NT2/D1 (cell line): Measurements from ENCODE around the gene DLG4.
"Not testable (repeated sequence)": the region's sequence is repeated elsewhere in the genome, so short reads cannot be mapped to it uniquely, and the experiment has no call there.

Experiments
- DNase-seq: peaks from one replicate; pipeline ENCODE4 v3.0.0-alpha.2; 2011; ENCODE audit warnings: low read depth, low spot score
- H3K27me3 ChIP-seq: 2 replicates; pipeline ENCODE4 v1.6.0; 2011; ENCODE audit warnings: mild to moderate bottlenecking; ENCODE audit not compliant: insufficient read length, insufficient read depth
- H3K36me3 ChIP-seq: 2 replicates; pipeline ENCODE4 v1.6.1; 2011; ENCODE audit warnings: mild to moderate bottlenecking, low read length, mixed read lengths; ENCODE audit not compliant: insufficient read depth, insufficient read length
- H3K4me1 ChIP-seq: 2 replicates; pipeline ENCODE4 v1.5.1; 2011; ENCODE audit not compliant: insufficient read depth, insufficient read length
- H3K4me3 ChIP-seq: 2 replicates; pipeline ENCODE4 v1.5.1; 2011; ENCODE audit warnings: low read depth; ENCODE audit not compliant: insufficient read length
- H3K9ac ChIP-seq: 2 replicates; pipeline ENCODE4 v1.6.0; 2011; ENCODE audit warnings: low read depth; ENCODE audit not compliant: insufficient read length
- H3K9me3 ChIP-seq: 2 replicates; pipeline ENCODE4 v1.5.1; 2011; ENCODE audit warnings: mild to moderate bottlenecking, low read length; ENCODE audit not compliant: insufficient read depth
- SUZ12 ChIP-seq: IDR thresholded peaks from 2 replicates; pipeline ENCODE4 v1.6.1; 2011; ENCODE audit not compliant: insufficient read length, insufficient read depth; ENCODE audit errors: extremely low read depth
- YY1 ChIP-seq: IDR thresholded peaks from 2 replicates; pipeline ENCODE4 v1.6.1; 2011; ENCODE audit not compliant: insufficient read length, insufficient read depth
- ZNF274 ChIP-seq: IDR thresholded peaks from 2 replicates; pipeline ENCODE4 v1.6.1; 2011; ENCODE audit warnings: mild to moderate bottlenecking, low read depth, low read length

Gene DLG4

GRCh38 chr17:7191571-7192270 is 27.9 kb downstream of the DLG4 start:
- H3K36me3 ChIP-seq = peaks cover 46% of the 10 kb centered on the region
- TF ChIP-seq ZNF274 = no peak
- TF ChIP-seq YY1 = no peak
- TF ChIP-seq SUZ12 = no peak

GRCh38 chr17:7191069-7191468 is 28.6 kb downstream of the DLG4 start:
- Histone ChIP-seq H3K27me3 (no peaks in the 10 kb centered on the region), H3K36me3 (peaks cover 41% of the 10 kb centered on the region), H3K4me3 (no peak overlapping the region), H3K4me1 (peaks cover 6% of the 10 kb centered on the region), H3K9ac (no peak overlapping the region), H3K9me3 (no peaks in the 10 kb centered on the region)
- no peak for DNase-seq
- TF ChIP-seq YY1 (no peak), ZNF274 (no peak), SUZ12 (no peak)

More at GRCh38 chr17:7191571-7192270, 27.9 kb downstream of the DLG4 start:
- DNase-seq = peak; percentile 47
- H3K27me3 ChIP-seq = no peaks in the 10 kb centered on the region
- no peaks in the 10 kb centered on the region for H3K9me3 ChIP-seq
- H3K9ac ChIP-seq = no peak overlapping the region
- H3K4me3 ChIP-seq = no peak overlapping the region
- H3K4me1 ChIP-seq = peaks cover 6% of the 10 kb centered on the region

GRCh38 chr17:7190276-7190917 is 29.2 kb downstream of the DLG4 start:
- H3K4me1 ChIP-seq = peaks cover 6% of the 10 kb centered on the region
- H3K36me3 ChIP-seq = peaks cover 34% of the 10 kb centered on the region
- H3K27me3 ChIP-seq = no peaks in the 10 kb centered on the region
- peak overlapping the region; percentile 21 for H3K9ac ChIP-seq
- no peak for DNase-seq
- no peaks in the 10 kb centered on the region for H3K9me3 ChIP-seq
- H3K4me3 ChIP-seq = no peak overlapping the region
- TF ChIP-seq SUZ12 = no peak
- no peak for TF ChIP-seq ZNF274
- no peak for TF ChIP-seq YY1

DNA sequence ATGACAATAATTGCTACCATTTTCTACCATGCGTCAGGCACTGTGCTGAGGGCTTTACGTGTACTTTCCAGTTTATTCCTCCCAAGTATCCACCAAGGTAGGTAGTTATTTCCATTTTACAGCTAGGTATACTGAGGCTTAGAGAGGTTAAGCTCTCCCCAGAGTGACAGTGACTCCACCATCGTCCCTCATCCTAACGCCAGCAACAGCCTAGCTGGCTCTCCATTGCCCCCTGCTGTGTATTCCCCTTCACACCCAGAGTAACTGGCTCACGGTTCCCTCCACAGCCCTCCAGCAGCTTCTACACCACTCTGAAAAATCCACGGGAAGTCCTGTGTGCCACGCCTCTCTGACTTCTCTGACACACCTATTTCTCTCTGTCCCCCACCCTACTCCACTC is 33.4 kb downstream of the DLG4 start:
- H3K4me3 ChIP-seq = no peak overlapping the region

DNA sequence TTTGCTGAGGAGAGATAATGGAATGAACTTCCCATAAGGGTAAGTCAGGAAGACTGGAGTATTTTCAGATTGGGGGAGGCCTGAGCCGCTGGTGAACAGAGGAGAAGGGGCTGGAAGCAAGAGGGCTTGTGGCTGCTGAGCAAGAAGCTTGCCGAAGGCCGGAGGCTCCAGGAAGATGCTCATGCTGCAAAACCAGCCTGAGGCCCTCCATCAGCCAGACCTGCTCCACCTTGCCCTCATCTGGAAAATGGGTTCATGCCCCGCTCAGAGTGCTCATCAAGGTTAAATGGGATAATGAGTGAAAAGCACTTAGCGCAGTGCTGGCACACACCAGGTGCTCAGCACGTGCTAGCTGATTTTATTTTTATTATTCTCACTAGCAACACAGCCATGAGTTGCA is 35.0 kb downstream of the DLG4 start:
- Histone ChIP-seq H3K4me3 (no peak overlapping the region), H3K27me3 (no peaks in the 10 kb centered on the region), H3K9ac (no peak overlapping the region), H3K4me1 (no peaks in the 10 kb centered on the region), H3K9me3 (no peaks in the 10 kb centered on the region), H3K36me3 (peaks cover 3% of the 10 kb centered on the region)
- DNase-seq = no peak
- TF ChIP-seq ZNF274 (no peak), SUZ12 (no peak), YY1 (no peak)

More for the DNA sequence above, 33.4 kb downstream of the DLG4 start:
- Histone ChIP-seq H3K36me3 (peaks cover 12% of the 10 kb centered on the region), H3K4me1 (peaks cover 4% of the 10 kb centered on the region), H3K27me3 (no peaks in the 10 kb centered on the region), H3K9ac (no peak overlapping the region), H3K9me3 (no peaks in the 10 kb centered on the region)
- TF ChIP-seq SUZ12 = no peak
- TF ChIP-seq ZNF274 = no peak
- no peak for TF ChIP-seq YY1
- no peak for DNase-seq

DNA sequence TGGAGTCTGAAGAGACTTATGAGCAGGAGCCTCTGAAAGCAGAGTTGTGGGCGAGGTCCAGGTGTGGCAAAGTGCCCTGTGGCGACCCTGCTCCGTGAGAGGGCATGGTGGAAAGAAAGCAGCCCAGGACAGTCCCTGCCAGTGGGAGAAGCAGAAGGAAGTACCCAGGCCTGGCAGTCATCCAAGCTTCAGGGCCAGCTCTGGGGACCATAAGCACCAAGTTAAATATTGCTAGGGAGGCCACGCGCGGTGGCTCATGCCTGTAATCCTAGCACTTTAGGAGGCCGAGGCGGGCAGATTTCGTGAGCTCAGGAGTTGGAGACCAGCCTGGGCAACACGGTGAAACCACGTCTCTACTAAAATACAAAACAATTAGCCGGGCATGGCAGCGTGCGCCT is 35.5 kb downstream of the DLG4 start:
- no peak for DNase-seq

GRCh38 chr17:7183433-7184090 is 36.1 kb downstream of the DLG4 start:
- TF ChIP-seq ZNF274 (no peak), YY1 (no peak), SUZ12 (no peak)
- no peak overlapping the region for H3K4me3 ChIP-seq
- H3K9me3 ChIP-seq = no peaks in the 10 kb centered on the region
- H3K4me1 ChIP-seq = no peaks in the 10 kb centered on the region
- H3K9ac ChIP-seq = no peak overlapping the region
- no peak for DNase-seq
- peaks cover 3% of the 10 kb centered on the region for H3K36me3 ChIP-seq
- no peaks in the 10 kb centered on the region for H3K27me3 ChIP-seq

More for the DNA sequence above, 35.5 kb downstream of the DLG4 start:
- no peak for TF ChIP-seq YY1
- TF ChIP-seq ZNF274 = no peak
- TF ChIP-seq SUZ12 = no peak
- Histone ChIP-seq H3K36me3 (peaks cover 3% of the 10 kb centered on the region), H3K9me3 (no peaks in the 10 kb centered on the region), H3K9ac (no peak overlapping the region), H3K27me3 (no peaks in the 10 kb centered on the region), H3K4me3 (no peak overlapping the region), H3K4me1 (no peaks in the 10 kb centered on the region)

DNA sequence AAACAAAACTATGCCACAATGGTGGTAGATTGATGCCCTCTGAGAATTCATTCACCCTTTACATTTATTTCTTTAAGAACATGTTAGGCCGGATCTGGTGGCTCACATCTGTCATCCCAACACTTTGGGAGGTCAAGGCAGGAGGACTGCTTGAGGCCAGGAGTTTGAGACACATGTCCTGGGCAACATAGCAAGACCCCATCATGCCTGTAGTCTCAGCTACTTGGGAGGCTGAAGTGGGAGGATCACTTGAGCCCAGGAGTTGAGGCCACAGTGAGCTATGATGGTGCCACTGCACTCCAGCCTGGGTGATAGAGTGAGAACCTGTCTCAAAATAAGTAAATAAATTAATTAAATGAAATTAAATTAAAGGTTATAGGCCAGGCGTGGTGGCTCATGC is 37.5 kb downstream of the DLG4 start:
- not testable (repeated sequence) for H3K4me3 ChIP-seq, H3K36me3 ChIP-seq, DNase-seq, H3K9me3 ChIP-seq, H3K4me1 ChIP-seq, H3K27me3 ChIP-seq, H3K9ac ChIP-seq
